ENCODE data around the gene GATD1.
A peak's percentile ranks its signal among the peaks of the same experiment; 100 is the strongest.
"Not testable (repeated sequence)": the region's sequence is repeated elsewhere in the genome, so short reads cannot be mapped to it uniquely, and the experiment has no call there.

Gene GATD1

GRCh38 chr11:747158-748006 is 29.9 kb downstream of the GATD1 start, which contains the start of gene TALDO1:
Gene TALDO1, plus strand, starts transcription at chr11:747464. Its CDS starts 18 bp downstream, at chr11:747482.
- peak; percentile 54; the same call in 1 of the 2 replicates for TF ChIP-seq ZFX (IDR thresholded peaks at IDR 0.05)
- TF ChIP-seq CTCF (conservative IDR thresholded peaks at IDR 0.05) = no peak; the same call in 1 of the 2 replicates
- H3K27ac ChIP-seq = peak within 1 kb of the TSS; percentile 97

- TF ChIP-seq ZFX (IDR thresholded peaks at IDR 0.05) = peak; percentile 47; the same call in 1 of the 2 replicates
- no peak for TF ChIP-seq CTCF (conservative IDR thresholded peaks at IDR 0.05)
- H3K27ac ChIP-seq = peak overlapping the region; percentile 97
Observed at GRCh38 chr11:746289-747157, 30.8 kb downstream of the GATD1 start.

GRCh38 chr11:745428-745827 is 31.9 kb downstream of the GATD1 start:
- TF ChIP-seq CTCF (conservative IDR thresholded peaks at IDR 0.05) (no peak), ZFX (IDR thresholded peaks at IDR 0.05) (no peak)
- peak overlapping the region; percentile 97; the same call in 1 of the 2 replicates for H3K27ac ChIP-seq

- H3K27ac ChIP-seq = no peak overlapping the region
- TF ChIP-seq CTCF (conservative IDR thresholded peaks at IDR 0.05) (no peak), ZFX (IDR thresholded peaks at IDR 0.05) (no peak)
Observed at GRCh38 chr11:742571-743201, 34.6 kb downstream of the GATD1 start.

- TF ChIP-seq CTCF (conservative IDR thresholded peaks at IDR 0.05) (no peak), ZFX (IDR thresholded peaks at IDR 0.05) (no peak)
Observed at GRCh38 chr11:742156-742546, 35.1 kb downstream of the GATD1 start.

GRCh38 chr11:737899-738298 is 39.4 kb downstream of the GATD1 start:
- H3K27ac ChIP-seq = not testable (repeated sequence)

More at GRCh38 chr11:742156-742546, 35.1 kb downstream of the GATD1 start:
- no peak overlapping the region for H3K27ac ChIP-seq

GRCh38 chr11:737366-737765 is 39.9 kb downstream of the GATD1 start:
- H3K27ac ChIP-seq = no peak overlapping the region
- TF ChIP-seq CTCF (conservative IDR thresholded peaks at IDR 0.05) (no peak), ZFX (IDR thresholded peaks at IDR 0.05) (no peak)

- H3K27ac ChIP-seq = not testable (repeated sequence)
Observed at GRCh38 chr11:734541-734940, 42.7 kb downstream of the GATD1 start.

All from C4-2B (cell line).